Mammary epithelial cell (primary cell): ENCODE results near the gene CRYAB.

Source experiments
- CTCF ChIP-seq, 2 donors: IDR thresholded peaks in 1 of 2; conservative IDR thresholded peaks in 1 of 2; 2 replicates each; pipeline ENCODE4 v1.5.1; 2011 to 2012; ENCODE audit warnings: inconsistent platforms in 2 of 2, low read length in 2 of 2, mild to moderate bottlenecking in 2 of 2, control low read depth in 1 of 2, low read depth in 1 of 2; ENCODE audit not compliant: insufficient read depth in 1 of 2; ENCODE audit errors: extremely low read depth in 1 of 2
- EZH2 ChIP-seq: IDR thresholded peaks from 2 replicates; pipeline ENCODE4 v1.6.1; 2012; ENCODE audit warnings: low read length, inconsistent platforms, borderline replicate concordance

GRCh38 chr11:111935317-111936039, 23.9 kb upstream of the CRYAB start:
- TF ChIP-seq CTCF (conservative IDR thresholded peaks at IDR 0.05 in 1 of 2, IDR thresholded peaks at IDR 0.05 in 1 of 2; ENCODE audit: extremely low read depth in 1 of 2, insufficient read depth in 1 of 2, low read depth in 1 of 2, low read length in 2 of 2): no peak
- TF ChIP-seq EZH2: no peak
